ENCODE data around the gene KLHDC7A. TPM values are rescaled to one million over a fixed set of nuclear protein-coding genes. Genes with fewer than 3 reads are reported as not detected.

Gene KLHDC7A
- not detected in 2 replicates for total RNA-seq

GRCh38 chr1:18480315-18481189, at the start of gene KLHDC7A:
Gene KLHDC7A (plus strand): TSS chr1:18480930. CDS start chr1:18480982, 52 bp downstream.

Small RNA genes within 50 kb of the gene (small RNA-seq; reads per million reads assigned to genes)
- not detected for gene DYNLL1P3

Other genes starting within 250 kb of the KLHDC7A start
- not detected in 2 replicates for gene PAX7, start 149.9 kb downstream of the KLHDC7A start, total RNA-seq